Muscle layer of colon (tissue), 2 donors: ENCODE data around the gene TIMM10B.

Experiments
- H3K27ac ChIP-seq: one replicate; pipeline ENCODE4 v1.7.0; 2013; ENCODE audit warnings: low read depth, mild to moderate bottlenecking, low read length, moderate library complexity
- H3K27me3 ChIP-seq, 2 donors: one replicate each; pipeline ENCODE4 v1.7.0; 2013; ENCODE audit warnings: low read length in 2 of 2, mild to moderate bottlenecking in 2 of 2; ENCODE audit not compliant: insufficient read depth in 2 of 2, control insufficient read depth in 1 of 2
- H3K36me3 ChIP-seq: one replicate; pipeline ENCODE4 v1.7.0; 2013; ENCODE audit warnings: mild to moderate bottlenecking, low read length; ENCODE audit not compliant: insufficient read depth
- H3K4me1 ChIP-seq: one replicate; pipeline ENCODE4 v1.7.0; 2013; ENCODE audit warnings: mild to moderate bottlenecking, low read length; ENCODE audit not compliant: insufficient read depth
- H3K4me3 ChIP-seq, 2 donors: one replicate each; pipeline ENCODE4 v1.7.0; 2013; ENCODE audit warnings: low read length in 2 of 2, low read depth in 1 of 2, mild to moderate bottlenecking in 1 of 2, moderate library complexity in 1 of 2
- H3K9ac ChIP-seq: one replicate; pipeline ENCODE4 v1.7.0; 2013; ENCODE audit warnings: low read length
- H3K9me3 ChIP-seq: one replicate; pipeline ENCODE4 v1.7.0; 2013; ENCODE audit warnings: mild to moderate bottlenecking, low read length
- donor health status: abdominal sarcoma.
- donor health status: Adenocarcinoma of cecum.

Gene TIMM10B

GRCh38 chr11:6481012-6481923 lies at the start of gene TIMM10B, which contains the start of gene ARFIP2:
Gene TIMM10B, plus strand, starts transcription at chr11:6481501. Its CDS starts 16 bp downstream, at chr11:6481517.
Gene ARFIP2, minus strand, starts transcription at chr11:6481331. Its CDS starts 910 bp downstream, at chr11:6480421.
- no peaks in the 10 kb centered on the region for H3K9me3 ChIP-seq
- peak within 1 kb of the TSS; percentile 92 for H3K27ac ChIP-seq
- no peaks in the 10 kb centered on the region for H3K27me3 ChIP-seq
- H3K4me3 ChIP-seq = peak within 1 kb of the TSS; percentile 92 to 95
- H3K9ac ChIP-seq = peak within 1 kb of the TSS; percentile 95
- H3K36me3 ChIP-seq = peaks cover 72% of the 10 kb centered on the region
- peaks cover 25% of the 10 kb centered on the region for H3K4me1 ChIP-seq

- Histone ChIP-seq H3K4me3 (no peak overlapping the region), H3K9ac (no peak overlapping the region), H3K36me3 (no peaks in the 10 kb centered on the region), H3K9me3 (no peaks in the 10 kb centered on the region), H3K27me3 (no peaks in the 10 kb centered on the region), H3K27ac (no peak overlapping the region), H3K4me1 (no peaks in the 10 kb centered on the region)
Observed at GRCh38 chr11:6431861-6432260, 49.4 kb upstream of the TIMM10B start.

GRCh38 chr11:6433998-6434660 lies 47.2 kb upstream of the TIMM10B start:
- no peak overlapping the region for H3K4me3 ChIP-seq
- H3K9ac ChIP-seq = no peak overlapping the region
- H3K36me3 ChIP-seq = no peaks in the 10 kb centered on the region
- H3K27ac ChIP-seq = no peak overlapping the region
- no peaks in the 10 kb centered on the region for H3K27me3 ChIP-seq
- no peaks in the 10 kb centered on the region for H3K4me1 ChIP-seq
- no peaks in the 10 kb centered on the region for H3K9me3 ChIP-seq

GRCh38 chr11:6437423-6437822 lies 43.9 kb upstream of the TIMM10B start:
- Histone ChIP-seq H3K27ac (no peak overlapping the region), H3K27me3 (no peaks in the 10 kb centered on the region), H3K4me3 (no peak overlapping the region), H3K9me3 (no peaks in the 10 kb centered on the region), H3K36me3 (no peaks in the 10 kb centered on the region), H3K4me1 (no peaks in the 10 kb centered on the region), H3K9ac (no peak overlapping the region)

GRCh38 chr11:6437993-6438392 lies 43.3 kb upstream of the TIMM10B start:
- Histone ChIP-seq H3K4me1 (no peaks in the 10 kb centered on the region), H3K4me3 (no peak overlapping the region), H3K36me3 (no peaks in the 10 kb centered on the region), H3K27me3 (no peaks in the 10 kb centered on the region), H3K27ac (no peak overlapping the region), H3K9ac (no peak overlapping the region), H3K9me3 (no peaks in the 10 kb centered on the region)

- no peaks in the 10 kb centered on the region for H3K36me3 ChIP-seq
- H3K4me1 ChIP-seq = no peaks in the 10 kb centered on the region
- H3K4me3 ChIP-seq = no peak overlapping the region
- no peaks in the 10 kb centered on the region for H3K9me3 ChIP-seq
- H3K27me3 ChIP-seq = no peaks in the 10 kb centered on the region
- H3K27ac ChIP-seq = no peak overlapping the region
- no peak overlapping the region for H3K9ac ChIP-seq
Observed at GRCh38 chr11:6438979-6439571, 42.2 kb upstream of the TIMM10B start.

- H3K4me1 ChIP-seq = no peaks in the 10 kb centered on the region
Observed at GRCh38 chr11:6440906-6441358, 40.4 kb upstream of the TIMM10B start, which contains the start of gene HPX. Gene HPX, minus strand, starts transcription at chr11:6440987. Its CDS starts 24 bp downstream, at chr11:6440963.

GRCh38 chr11:6442441-6442840 lies 38.9 kb upstream of the TIMM10B start:
- no peaks in the 10 kb centered on the region for H3K9me3 ChIP-seq
- no peaks in the 10 kb centered on the region for H3K4me1 ChIP-seq
- H3K4me3 ChIP-seq = no peak overlapping the region
- H3K9ac ChIP-seq = no peak overlapping the region
- H3K27me3 ChIP-seq = no peaks in the 10 kb centered on the region
- H3K27ac ChIP-seq = no peak overlapping the region
- H3K36me3 ChIP-seq = peaks cover under 1% of the 10 kb centered on the region

More at GRCh38 chr11:6440906-6441358, 40.4 kb upstream of the TIMM10B start, which contains the start of gene HPX:
- no peaks in the 10 kb centered on the region for H3K9me3 ChIP-seq
- no peak within 1 kb of the TSS for H3K4me3 ChIP-seq
- H3K27me3 ChIP-seq = no peaks in the 10 kb centered on the region
- no peaks in the 10 kb centered on the region for H3K36me3 ChIP-seq
- no peak within 1 kb of the TSS for H3K27ac ChIP-seq
- H3K9ac ChIP-seq = no peak within 1 kb of the TSS

GRCh38 chr11:6443269-6444003 lies 37.9 kb upstream of the TIMM10B start:
- no peak overlapping the region for H3K9ac ChIP-seq
- peaks cover 7% of the 10 kb centered on the region for H3K36me3 ChIP-seq
- H3K27me3 ChIP-seq = no peaks in the 10 kb centered on the region
- H3K27ac ChIP-seq = no peak overlapping the region
- no peak overlapping the region for H3K4me3 ChIP-seq
- no peaks in the 10 kb centered on the region for H3K9me3 ChIP-seq
- H3K4me1 ChIP-seq = no peaks in the 10 kb centered on the region

GRCh38 chr11:6448574-6448973 lies 32.7 kb upstream of the TIMM10B start:
- no peaks in the 10 kb centered on the region for H3K4me1 ChIP-seq
- no peak overlapping the region for H3K9ac ChIP-seq
- H3K36me3 ChIP-seq = peaks cover 56% of the 10 kb centered on the region

More at GRCh38 chr11:6448574-6448973, 32.7 kb upstream of the TIMM10B start:
- Histone ChIP-seq H3K27me3 (no peaks in the 10 kb centered on the region), H3K4me3 (no peak overlapping the region), H3K27ac (no peak overlapping the region), H3K9me3 (no peaks in the 10 kb centered on the region)
